ENCODE results near the gene MBNL3.

DNA sequence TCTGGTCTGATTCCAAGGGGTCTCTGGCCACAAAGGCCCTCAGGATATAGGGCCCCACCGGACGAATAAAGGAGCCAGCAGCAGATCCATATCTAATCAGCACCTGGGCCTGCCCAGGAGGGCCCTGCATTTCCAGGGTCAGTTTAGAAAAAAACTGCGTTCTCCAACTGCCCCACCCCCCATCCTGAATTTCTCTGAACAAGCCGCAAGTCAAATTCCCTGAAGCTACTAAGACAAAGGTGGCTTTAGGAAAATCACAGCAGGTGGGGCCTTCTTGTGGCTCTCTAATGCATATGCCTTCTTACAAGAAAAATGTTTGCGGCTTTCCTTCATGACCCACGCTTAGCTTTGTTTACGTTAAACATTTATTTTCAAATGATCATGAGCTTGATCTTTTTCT is 76.6 kb downstream of the MBNL3 start:
- TF ChIP-seq POLR2A (IDR thresholded peaks at IDR 0.05; ENCODE audit: low read length) (no peak), GATA1 (IDR thresholded peaks at IDR 0.05; ENCODE audit: low read depth, low read length) (no peak)
